Measurements from ENCODE around the gene GPD1.

GRCh38 chr12:50102131-50102531 lies 1.7 kb upstream of the GPD1 start:
- TF ChIP-seq CTCF (IDR thresholded peaks at IDR 0.05; ENCODE audit: low read depth, low read length) (no peak), EZH2phosphoT487 (IDR thresholded peaks at IDR 0.05; ENCODE audit: low read depth) (no peak)

Data from OCI-LY3 (cell line).